HepG2 (cell line): ENCODE data around the gene SSC4D. TPM values are rescaled to one million over a fixed set of nuclear protein-coding genes. Genes with fewer than 3 reads are reported as not detected.
"Not testable (repeated sequence)": the region's sequence is repeated elsewhere in the genome, so short reads cannot be mapped to it uniquely, and the experiment has no call there.

Source experiments
- ATAC-seq: fragments of 200-7000 bp; cut with Tn5 transposase; 3 replicates; pipeline ENCODE4 v1.9.1; 2020; ENCODE audit warnings: mild to moderate bottlenecking, moderate library complexity
- BruUV-seq: library from RNA; stranded (reverse); fragments of 400-500 nt; replicated peaks from 2 replicates; lab custom pipeline; 2021; lab: Mats Ljungman, UMichigan
- CTCF ChIA-PET: fragments of 300-600 bp; formaldehyde crosslinking; extraction: SDS; loops from one replicate; lab custom pipeline; 2021; ENCODE audit warnings: low total read pairs, inconsistent platforms, low intra/inter-chr PET ratio; lab: Yijun Ruan, JAX
- POLR2A ChIA-PET: fragments of 350-600 bp; sonication (Branson Sonifier 250); formaldehyde crosslinking; loops from one replicate; lab custom pipeline; 2020; ENCODE audit warnings: antibody characterized with exemption, inconsistent platforms; lab: Yijun Ruan, JAX
- DNase-seq: peaks from one replicate; pipeline ENCODE4 v3.0.0-alpha.2; 2015; ENCODE audit warnings: low spot score
- FAIRE-seq: peaks from 3 replicates; lab custom pipeline; 2011; peaks lifted over from hg19 to GRCh38; lab: Jason Lieb, UNC
- H2AFZ ChIP-seq: one replicate; pipeline ENCODE4 v1.6.1; 2011; ENCODE audit warnings: low read length, inconsistent platforms
- H3K27ac ChIP-seq: fragments of 300-600 bp; 3 replicates; pipeline ENCODE4 v1.8.0; 2011; ENCODE audit warnings: mixed run types, mild to moderate bottlenecking, mixed read lengths, low read length, inconsistent platforms; ENCODE audit not compliant: insufficient read depth; ENCODE audit errors: extremely low read length
- H3K27me3 ChIP-seq, 2 experiments: fragments of 200-600 bp in 1 of 2; 2 replicates in 1 of 2; 3 replicates in 1 of 2; pipeline versions ENCODE4 v1.6.0 to v1.8.0; 2011; ENCODE audit warnings: low read length in 2 of 2, mild to moderate bottlenecking in 2 of 2, moderate library complexity in 2 of 2, inconsistent platforms in 1 of 2; ENCODE audit not compliant: insufficient read depth in 2 of 2, control insufficient read depth in 1 of 2
- H3K36me3 ChIP-seq, 2 experiments: fragments of 200-600 bp in 1 of 2; replicated peaks in 1 of 2; 2 replicates in 1 of 2; 3 replicates in 1 of 2; pipeline versions ENCODE4 v1.5.1 to v1.8.0; 2011; ENCODE audit warnings: low read length in 2 of 2, inconsistent platforms in 1 of 2; ENCODE audit not compliant: insufficient read depth in 2 of 2, control insufficient read depth in 1 of 2
- H3K4me1 ChIP-seq: 2 replicates; pipeline ENCODE4 v1.5.1; 2012; ENCODE audit warnings: low read length, inconsistent platforms; ENCODE audit not compliant: insufficient read depth
- H3K4me2 ChIP-seq: 2 replicates; pipeline ENCODE4 v1.6.0; 2011; ENCODE audit warnings: low read depth, low read length, inconsistent platforms
- H3K4me3 ChIP-seq, 3 experiments: fragments of 200-600 bp in 1 of 3; sonication (generic), shearing (Covaris generic) in 1 of 3; replicated peaks in 1 of 3; 2 replicates each; pipeline ENCODE4 v1.5.1; 2011 to 2016; ENCODE audit warnings: low read length in 3 of 3, inconsistent platforms in 2 of 3, low read depth in 2 of 3, mild to moderate bottlenecking in 2 of 3, control low read depth in 1 of 3, mixed read lengths in 1 of 3; ENCODE audit not compliant: insufficient read depth in 1 of 3
- H3K79me2 ChIP-seq: one replicate; pipeline ENCODE4 v1.6.1; 2011; ENCODE audit warnings: low read length, inconsistent platforms; ENCODE audit not compliant: insufficient read depth
- H3K9ac ChIP-seq: 2 replicates; pipeline ENCODE4 v1.6.0; 2011; ENCODE audit warnings: mild to moderate bottlenecking, low read depth, low read length, inconsistent platforms; ENCODE audit not compliant: insufficient read depth
- H3K9me3 ChIP-seq: 2 replicates; pipeline ENCODE4 v1.5.1; 2012; ENCODE audit warnings: mild to moderate bottlenecking, low read length
- H4K20me1 ChIP-seq: 2 replicates; pipeline ENCODE4 v1.6.0; 2011; ENCODE audit warnings: inconsistent platforms, mild to moderate bottlenecking, low read length, moderate library complexity; ENCODE audit not compliant: insufficient read depth
- WGBS: methylation state at CpG from one replicate; pipeline ENCODE4 v1.1.6; 2017; ENCODE audit warnings: low lambda C conversion rate; 5-methylcytosine and 5-hydroxymethylcytosine counted together
- in situ Hi-C: cut with HindIII; loops from 2 replicates; pipeline ENCODE4 v1.10.0; 2017; ENCODE audit warnings: low pct_unique_long_range_greater_than_20kb; ENCODE audit not compliant: extremely low pct_ligation_motif_present
- intact Hi-C: fragments of 100-400 bp; cut with micrococcal nuclease; formaldehyde crosslinking; loops from one replicate; pipeline ENCODE4 v1.10.0; 2022; ENCODE audit not compliant: unreplicated experiment
- polyA plus RNA-seq, 8 experiments: library from polyadenylated mRNA; depleted of rRNA in 3 of 8; stranded (reverse) in 7 of 8; unstranded in 1 of 8; fragments of >200 nt; fragmentation: Illumina TruSeq in 4 of 8; extraction: Trizol in 4 of 8; gene quantifications; 2 replicates each; pipeline versions ENCODE4 v1.2.1 to v1.2.3, GENCODE V29; 2011 to 2016; ENCODE audit warnings: low read depth in 4 of 8, missing spikeins in 1 of 8, mixed read lengths in 1 of 8; ENCODE audit not compliant: insufficient read depth in 1 of 8
- total RNA-seq, 5 experiments: library from RNA; depleted of rRNA; stranded (reverse); fragments of >200 nt; fragmentation: Illumina TruSeq; extraction: Trizol; gene quantifications; 2 replicates each; pipeline ENCODE4 v1.2.3, GENCODE V29; 2016; ENCODE audit warnings: low read depth in 1 of 5

The SSC4D gene
- total and polyA plus RNA-seq, 2 of the 13 experiments (the other 11 are each of a cell fraction or from before 2014, with no cell fraction given) = 33.3 to 63.8 TPM

GRCh38 chr7:76457017-76457416 lies 47.5 kb upstream of the SSC4D start:
- FAIRE-seq, intact Hi-C loops, DNase-seq, H3K4me3 ChIP-seq, H3K4me1 ChIP-seq, CTCF ChIA-PET, H3K4me2 ChIP-seq, H3K27ac ChIP-seq, H3K79me2 ChIP-seq, ATAC-seq, H3K36me3 ChIP-seq, H4K20me1 ChIP-seq, BruUV-seq, H3K27me3 ChIP-seq, H2AFZ ChIP-seq, POLR2A ChIA-PET, H3K9ac ChIP-seq, H3K9me3 ChIP-seq, in situ Hi-C loops: not testable (repeated sequence)
- WGBS = 13% methylated on average over 2 of the region's 4 CpGs

GRCh38 chr7:76445577-76446008 lies 36.1 kb upstream of the SSC4D start:
- H3K4me3 ChIP-seq, H3K79me2 ChIP-seq, CTCF ChIA-PET, in situ Hi-C loops, H3K27me3 ChIP-seq, H3K9ac ChIP-seq, intact Hi-C loops, H3K9me3 ChIP-seq, DNase-seq, H3K4me2 ChIP-seq, H4K20me1 ChIP-seq, H2AFZ ChIP-seq, H3K36me3 ChIP-seq, POLR2A ChIA-PET, BruUV-seq, H3K4me1 ChIP-seq, H3K27ac ChIP-seq: not testable (repeated sequence)
- ATAC-seq = peak; percentile 35; the same call in 1 of the 3 replicates
- 63% methylated on average over 4 of the region's 5 CpGs for WGBS
- FAIRE-seq = peak; percentile 15

- POLR2A ChIA-PET, H4K20me1 ChIP-seq, H3K9ac ChIP-seq, DNase-seq, H2AFZ ChIP-seq, ATAC-seq, H3K79me2 ChIP-seq, H3K36me3 ChIP-seq, CTCF ChIA-PET, H3K27ac ChIP-seq, BruUV-seq, H3K4me2 ChIP-seq, H3K9me3 ChIP-seq, H3K4me3 ChIP-seq, in situ Hi-C loops, H3K4me1 ChIP-seq, FAIRE-seq, intact Hi-C loops, H3K27me3 ChIP-seq: not testable (repeated sequence)
- WGBS = 50% methylated on average over 11 of the region's 12 CpGs
Measured at GRCh38 chr7:76443846-76444245, 34.3 kb upstream of the SSC4D start.

DNA sequence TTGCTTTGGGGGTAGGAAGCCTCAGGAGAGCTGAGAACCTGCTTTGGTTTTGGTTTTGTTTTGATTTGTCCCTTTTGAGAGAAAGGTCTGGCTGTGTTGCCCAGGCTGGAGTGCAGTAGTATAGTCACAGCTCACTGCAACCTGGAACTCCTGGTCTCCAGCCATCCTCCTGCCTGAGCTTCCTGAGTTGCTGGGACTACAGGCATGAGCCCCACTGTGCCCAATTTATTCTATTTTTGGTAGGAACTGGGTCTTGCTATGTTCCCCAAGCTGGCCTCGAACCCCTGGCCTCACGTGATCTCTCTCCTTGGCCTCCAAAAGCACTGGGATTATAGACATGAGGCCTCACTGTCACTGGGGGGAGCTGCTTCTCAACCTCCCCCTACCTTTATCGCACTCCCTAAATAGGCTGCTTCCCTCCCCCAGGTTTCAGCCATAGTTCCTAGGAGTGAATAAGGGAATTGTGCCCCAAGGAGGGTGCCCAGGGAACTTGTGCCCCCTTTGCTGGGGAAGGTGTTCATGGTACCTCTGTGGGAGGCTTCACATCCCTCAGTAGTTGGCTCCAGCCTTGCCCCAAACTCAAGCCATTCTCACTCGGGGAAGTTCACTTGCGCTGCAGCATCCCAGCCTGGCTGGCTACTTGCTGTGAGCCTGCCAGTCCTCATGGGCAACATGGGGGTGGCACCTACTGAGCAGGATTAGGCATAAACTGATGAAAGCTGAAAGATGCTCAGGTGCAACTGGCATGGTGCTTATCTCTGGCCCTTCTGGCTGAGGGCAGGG lies 33.4 kb upstream of the SSC4D start:
- H3K27me3 ChIP-seq, H3K9me3 ChIP-seq, ATAC-seq, H2AFZ ChIP-seq, BruUV-seq, intact Hi-C loops, POLR2A ChIA-PET, H3K27ac ChIP-seq, H3K36me3 ChIP-seq, H3K4me1 ChIP-seq, CTCF ChIA-PET, in situ Hi-C loops, H3K4me2 ChIP-seq, DNase-seq, H3K79me2 ChIP-seq, FAIRE-seq, H4K20me1 ChIP-seq, H3K4me3 ChIP-seq, H3K9ac ChIP-seq: not testable (repeated sequence)
- whole genome bisulfite sequencing = 87% methylated on average over 3 of the region's 5 CpGs
